HEK293 (cell line): ENCODE results near the gene MARVELD3.

Experiments
- ZNF560 ChIP-seq: fragments of 450-650 bp; formaldehyde crosslinking; IDR thresholded peaks from 2 replicates; pipeline ENCODE4 v1.5.1; 2017; ENCODE audit warnings: missing biosample characterization, missing genetic modification characterization, borderline replicate concordance
- ZNF596 ChIP-seq: fragments of 450-650 bp; IDR thresholded peaks from 2 replicates; pipeline ENCODE4 v1.5.0; 2018; ENCODE audit warnings: missing biosample characterization, mild to moderate bottlenecking, missing genetic modification characterization, moderate library complexity
- ZNF600 ChIP-seq: fragments of 450-650 bp; formaldehyde crosslinking; IDR thresholded peaks from 2 replicates; pipeline ENCODE4 v1.5.1; 2016; ENCODE audit warnings: missing biosample characterization, missing genetic modification characterization
- ZNF660 ChIP-seq: fragments of 450-650 bp; IDR thresholded peaks from 2 replicates; pipeline ENCODE4 v1.5.1; 2018; ENCODE audit warnings: missing biosample characterization, mild to moderate bottlenecking, missing genetic modification characterization
- ZNF768 ChIP-seq: fragments of 450-650 bp; formaldehyde crosslinking; IDR thresholded peaks from 2 replicates; pipeline ENCODE4 v1.5.1; 2018; ENCODE audit warnings: missing biosample characterization, mild to moderate bottlenecking, missing genetic modification characterization
- ZSCAN16 ChIP-seq: fragments of 450-650 bp; formaldehyde crosslinking; IDR thresholded peaks from 2 replicates; pipeline ENCODE4 v1.5.1; 2016; ENCODE audit warnings: missing biosample characterization, missing genetic modification characterization
- TF ChIP-seq, protein P1 (sequence below): fragments of 450-650 bp; formaldehyde crosslinking; IDR thresholded peaks from 2 replicates; pipeline ENCODE4 v1.5.1; 2016; ENCODE audit warnings: missing biosample characterization, missing genetic modification characterization
- TF ChIP-seq, protein P2 (sequence below): fragments of 450-650 bp; formaldehyde crosslinking; IDR thresholded peaks from 2 replicates; pipeline ENCODE4 v1.5.1; 2017; ENCODE audit warnings: missing biosample characterization, missing genetic modification characterization
- TF ChIP-seq, protein P3 (sequence below): fragments of 450-650 bp; formaldehyde crosslinking; IDR thresholded peaks from 2 replicates; pipeline ENCODE4 v1.5.1; 2016; ENCODE audit warnings: missing biosample characterization, missing genetic modification characterization
- TF ChIP-seq, protein P4 (sequence below): fragments of 450-650 bp; formaldehyde crosslinking; IDR thresholded peaks from 2 replicates; pipeline ENCODE4 v1.5.1; 2016; ENCODE audit warnings: missing biosample characterization, missing genetic modification characterization

DNA sequence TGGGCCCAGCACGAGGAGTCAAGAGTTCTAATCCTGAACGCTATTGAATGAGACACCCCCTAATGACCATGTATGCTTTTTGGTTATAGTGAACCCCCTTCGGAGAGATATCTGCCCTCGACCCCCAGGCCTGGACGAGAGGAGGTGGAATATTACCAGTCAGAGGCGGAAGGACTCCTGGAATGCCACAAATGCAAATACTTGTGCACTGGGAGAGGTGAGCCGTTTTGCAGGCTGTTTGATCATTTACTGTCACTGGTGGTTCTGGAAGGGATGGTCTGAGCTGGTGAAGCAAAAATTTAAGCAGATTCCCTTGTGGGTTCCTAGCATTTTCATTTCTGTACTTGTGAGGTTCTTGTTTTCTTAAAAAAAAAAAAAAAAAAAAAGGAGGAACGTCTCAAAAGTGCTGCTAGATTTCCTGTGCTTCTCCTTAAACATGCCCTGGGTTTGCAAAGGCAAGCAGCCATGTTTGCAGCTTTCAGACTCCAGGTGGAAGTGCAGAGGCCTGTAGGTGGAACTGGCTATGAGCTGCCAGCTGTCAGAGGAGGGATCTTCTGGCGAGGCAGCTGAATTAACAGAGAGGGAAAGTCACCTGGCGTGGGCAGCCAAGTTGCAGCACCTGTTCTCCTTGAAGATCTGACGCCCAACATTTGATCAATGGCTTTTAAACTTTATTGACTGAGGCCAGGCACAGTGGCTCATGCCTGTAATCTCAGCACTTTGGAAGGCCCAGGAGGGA, 3.5 kb downstream of the MARVELD3 start:
- TF ChIP-seq ZNF560 (no peak), ZSCAN16 (tag by site-specific recombination) (no peak), ZNF600 (tag by site-specific recombination) (no peak), ZNF596 (tag by site-specific recombination) (no peak), ZNF660 (no peak), ZNF768 (tag by site-specific recombination) (no peak)
- TF ChIP-seq, protein P1, sequence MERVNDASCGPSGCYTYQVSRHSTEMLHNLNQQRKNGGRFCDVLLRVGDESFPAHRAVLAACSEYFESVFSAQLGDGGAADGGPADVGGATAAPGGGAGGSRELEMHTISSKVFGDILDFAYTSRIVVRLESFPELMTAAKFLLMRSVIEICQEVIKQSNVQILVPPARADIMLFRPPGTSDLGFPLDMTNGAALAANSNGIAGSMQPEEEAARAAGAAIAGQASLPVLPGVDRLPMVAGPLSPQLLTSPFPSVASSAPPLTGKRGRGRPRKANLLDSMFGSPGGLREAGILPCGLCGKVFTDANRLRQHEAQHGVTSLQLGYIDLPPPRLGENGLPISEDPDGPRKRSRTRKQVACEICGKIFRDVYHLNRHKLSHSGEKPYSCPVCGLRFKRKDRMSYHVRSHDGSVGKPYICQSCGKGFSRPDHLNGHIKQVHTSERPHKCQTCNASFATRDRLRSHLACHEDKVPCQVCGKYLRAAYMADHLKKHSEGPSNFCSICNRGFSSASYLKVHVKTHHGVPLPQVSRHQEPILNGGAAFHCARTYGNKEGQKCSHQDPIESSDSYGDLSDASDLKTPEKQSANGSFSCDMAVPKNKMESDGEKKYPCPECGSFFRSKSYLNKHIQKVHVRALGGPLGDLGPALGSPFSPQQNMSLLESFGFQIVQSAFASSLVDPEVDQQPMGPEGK (tag by site-specific recombination): no peak
- TF ChIP-seq, protein P2, sequence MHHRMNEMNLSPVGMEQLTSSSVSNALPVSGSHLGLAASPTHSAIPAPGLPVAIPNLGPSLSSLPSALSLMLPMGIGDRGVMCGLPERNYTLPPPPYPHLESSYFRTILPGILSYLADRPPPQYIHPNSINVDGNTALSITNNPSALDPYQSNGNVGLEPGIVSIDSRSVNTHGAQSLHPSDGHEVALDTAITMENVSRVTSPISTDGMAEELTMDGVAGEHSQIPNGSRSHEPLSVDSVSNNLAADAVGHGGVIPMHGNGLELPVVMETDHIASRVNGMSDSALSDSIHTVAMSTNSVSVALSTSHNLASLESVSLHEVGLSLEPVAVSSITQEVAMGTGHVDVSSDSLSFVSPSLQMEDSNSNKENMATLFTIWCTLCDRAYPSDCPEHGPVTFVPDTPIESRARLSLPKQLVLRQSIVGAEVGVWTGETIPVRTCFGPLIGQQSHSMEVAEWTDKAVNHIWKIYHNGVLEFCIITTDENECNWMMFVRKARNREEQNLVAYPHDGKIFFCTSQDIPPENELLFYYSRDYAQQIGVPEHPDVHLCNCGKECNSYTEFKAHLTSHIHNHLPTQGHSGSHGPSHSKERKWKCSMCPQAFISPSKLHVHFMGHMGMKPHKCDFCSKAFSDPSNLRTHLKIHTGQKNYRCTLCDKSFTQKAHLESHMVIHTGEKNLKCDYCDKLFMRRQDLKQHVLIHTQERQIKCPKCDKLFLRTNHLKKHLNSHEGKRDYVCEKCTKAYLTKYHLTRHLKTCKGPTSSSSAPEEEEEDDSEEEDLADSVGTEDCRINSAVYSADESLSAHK (tag by site-specific recombination): no peak
- TF ChIP-seq, protein P3, sequence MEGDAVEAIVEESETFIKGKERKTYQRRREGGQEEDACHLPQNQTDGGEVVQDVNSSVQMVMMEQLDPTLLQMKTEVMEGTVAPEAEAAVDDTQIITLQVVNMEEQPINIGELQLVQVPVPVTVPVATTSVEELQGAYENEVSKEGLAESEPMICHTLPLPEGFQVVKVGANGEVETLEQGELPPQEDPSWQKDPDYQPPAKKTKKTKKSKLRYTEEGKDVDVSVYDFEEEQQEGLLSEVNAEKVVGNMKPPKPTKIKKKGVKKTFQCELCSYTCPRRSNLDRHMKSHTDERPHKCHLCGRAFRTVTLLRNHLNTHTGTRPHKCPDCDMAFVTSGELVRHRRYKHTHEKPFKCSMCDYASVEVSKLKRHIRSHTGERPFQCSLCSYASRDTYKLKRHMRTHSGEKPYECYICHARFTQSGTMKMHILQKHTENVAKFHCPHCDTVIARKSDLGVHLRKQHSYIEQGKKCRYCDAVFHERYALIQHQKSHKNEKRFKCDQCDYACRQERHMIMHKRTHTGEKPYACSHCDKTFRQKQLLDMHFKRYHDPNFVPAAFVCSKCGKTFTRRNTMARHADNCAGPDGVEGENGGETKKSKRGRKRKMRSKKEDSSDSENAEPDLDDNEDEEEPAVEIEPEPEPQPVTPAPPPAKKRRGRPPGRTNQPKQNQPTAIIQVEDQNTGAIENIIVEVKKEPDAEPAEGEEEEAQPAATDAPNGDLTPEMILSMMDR (tag by site-specific recombination): no peak
- TF ChIP-seq, protein P4, sequence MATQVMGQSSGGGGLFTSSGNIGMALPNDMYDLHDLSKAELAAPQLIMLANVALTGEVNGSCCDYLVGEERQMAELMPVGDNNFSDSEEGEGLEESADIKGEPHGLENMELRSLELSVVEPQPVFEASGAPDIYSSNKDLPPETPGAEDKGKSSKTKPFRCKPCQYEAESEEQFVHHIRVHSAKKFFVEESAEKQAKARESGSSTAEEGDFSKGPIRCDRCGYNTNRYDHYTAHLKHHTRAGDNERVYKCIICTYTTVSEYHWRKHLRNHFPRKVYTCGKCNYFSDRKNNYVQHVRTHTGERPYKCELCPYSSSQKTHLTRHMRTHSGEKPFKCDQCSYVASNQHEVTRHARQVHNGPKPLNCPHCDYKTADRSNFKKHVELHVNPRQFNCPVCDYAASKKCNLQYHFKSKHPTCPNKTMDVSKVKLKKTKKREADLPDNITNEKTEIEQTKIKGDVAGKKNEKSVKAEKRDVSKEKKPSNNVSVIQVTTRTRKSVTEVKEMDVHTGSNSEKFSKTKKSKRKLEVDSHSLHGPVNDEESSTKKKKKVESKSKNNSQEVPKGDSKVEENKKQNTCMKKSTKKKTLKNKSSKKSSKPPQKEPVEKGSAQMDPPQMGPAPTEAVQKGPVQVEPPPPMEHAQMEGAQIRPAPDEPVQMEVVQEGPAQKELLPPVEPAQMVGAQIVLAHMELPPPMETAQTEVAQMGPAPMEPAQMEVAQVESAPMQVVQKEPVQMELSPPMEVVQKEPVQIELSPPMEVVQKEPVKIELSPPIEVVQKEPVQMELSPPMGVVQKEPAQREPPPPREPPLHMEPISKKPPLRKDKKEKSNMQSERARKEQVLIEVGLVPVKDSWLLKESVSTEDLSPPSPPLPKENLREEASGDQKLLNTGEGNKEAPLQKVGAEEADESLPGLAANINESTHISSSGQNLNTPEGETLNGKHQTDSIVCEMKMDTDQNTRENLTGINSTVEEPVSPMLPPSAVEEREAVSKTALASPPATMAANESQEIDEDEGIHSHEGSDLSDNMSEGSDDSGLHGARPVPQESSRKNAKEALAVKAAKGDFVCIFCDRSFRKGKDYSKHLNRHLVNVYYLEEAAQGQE (tag by site-specific recombination): no peak
